Measurements from ENCODE around the gene ENKUR. TPM values are rescaled to one million over a fixed set of nuclear protein-coding genes. Genes with fewer than 3 reads are reported as not detected.
"Not testable (repeated sequence)": the region's sequence is repeated elsewhere in the genome, so short reads cannot be mapped to it uniquely, and the experiment has no call there.

ENKUR gene
- total and polyA plus RNA-seq, 4 donors, result 0.08 to 0.15 (median 0.13) TPM

DNA sequence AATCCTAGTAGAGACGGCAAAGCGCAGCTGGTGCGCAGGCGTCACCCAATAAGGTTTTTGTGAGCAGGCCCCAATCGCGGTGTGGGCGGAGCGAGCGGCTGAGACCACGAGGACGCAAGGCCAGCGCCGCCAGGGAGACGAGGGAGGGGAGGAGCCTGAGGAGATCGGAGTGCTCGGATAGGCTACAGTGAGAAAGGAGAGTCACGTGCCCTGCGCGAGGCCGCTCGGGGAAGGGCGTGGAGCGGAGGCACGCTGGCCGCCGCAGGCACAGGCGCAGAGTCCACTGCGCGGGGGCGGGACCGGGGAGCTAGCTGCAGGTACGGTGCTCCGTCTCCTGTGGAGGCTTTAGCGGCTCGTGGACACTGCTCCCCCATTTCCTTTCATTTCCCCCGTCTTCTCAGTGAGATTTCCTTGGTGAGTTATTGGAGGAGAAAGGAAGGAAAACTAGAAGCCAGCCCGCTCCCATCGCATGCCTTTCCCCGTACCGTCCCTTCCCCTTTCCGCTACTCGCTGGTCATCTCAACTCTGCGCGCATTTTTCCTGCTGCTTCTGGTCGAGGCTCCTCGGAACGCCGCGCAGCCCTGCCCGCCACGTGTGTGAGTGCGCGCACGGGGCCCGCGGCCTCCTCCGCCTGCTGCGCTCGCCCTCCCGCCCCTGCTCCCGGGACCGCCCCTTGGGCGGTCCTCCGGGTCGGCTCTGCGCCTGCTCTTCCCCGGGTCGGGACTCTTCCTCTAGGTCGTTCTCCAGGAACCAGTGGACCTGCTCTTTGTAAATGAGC is 607 bp upstream of the ENKUR start, which contains the start of gene THNSL1:
Gene THNSL1, plus strand, starts transcription at position 237 of the 778 bp plus-strand sequence. CDS start 6,612 bp downstream, outside the sequence.
- Histone ChIP-seq H3K4me3 (ENCODE audit: low read depth in 1 of 3, low read length in 3 of 3) (peak within 1 kb of the TSS; percentile 39 to 89 (median 71)), H3K9ac (ENCODE audit: low read depth in 1 of 2, low read length in 2 of 2) (peak within 1 kb of the TSS; percentile 91 to 99), H3K27ac (ENCODE audit: low read depth in 1 of 2, low read length in 2 of 2) (peak within 1 kb of the TSS; percentile 97 to 99), H3K27me3 (ENCODE audit: control insufficient read depth in 4 of 4, insufficient read depth in 4 of 4, low read length in 3 of 4) (no peaks in the 10 kb centered on the region), H3K9me3 (ENCODE audit: control insufficient read depth in 4 of 4, low read length in 3 of 4) (no peaks in the 10 kb centered on the region), H3K36me3 (ENCODE audit: control insufficient read depth in 4 of 4, insufficient read depth in 3 of 4, low read depth in 1 of 4, low read length in 3 of 4) (no peaks in the 10 kb centered on the region), H3K4me1 (ENCODE audit: control insufficient read depth in 4 of 4, insufficient read depth in 4 of 4, low read length in 3 of 4) (peaks cover 3 to 14% (median 13%) of the 10 kb centered on the region in 4 donors)
- peak; percentile 93 for DNase-seq (ENCODE audit: low spot score)
- TF ChIP-seq, protein P1, sequence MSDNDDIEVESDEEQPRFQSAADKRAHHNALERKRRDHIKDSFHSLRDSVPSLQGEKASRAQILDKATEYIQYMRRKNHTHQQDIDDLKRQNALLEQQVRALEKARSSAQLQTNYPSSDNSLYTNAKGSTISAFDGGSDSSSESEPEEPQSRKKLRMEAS (IDR thresholded peaks at IDR 0.05), result peak; percentile 85
- TF ChIP-seq SP1 (IDR thresholded peaks at IDR 0.05) (peak; percentile 84), HNF4G (IDR thresholded peaks at IDR 0.05) (no peak), JUND (IDR thresholded peaks at IDR 0.05) (peak; percentile 3 to 9), RXRA (IDR thresholded peaks at IDR 0.05) (no peak), TAF1 (conservative IDR thresholded peaks at IDR 0.05) (peak; percentile 58), GABPA (IDR thresholded peaks at IDR 0.05 in 1 of 2, conservative IDR thresholded peaks at IDR 0.05 in 1 of 2) (no peak), RAD21 (IDR thresholded peaks at IDR 0.05) (peak; percentile 19 to 37), NR2F2 (IDR thresholded peaks at IDR 0.05) (no peak), HNF4A (conservative IDR thresholded peaks at IDR 0.05) (peak; percentile 55 to 65), EGR1 (IDR thresholded peaks at IDR 0.05; ENCODE audit: low read depth in 2 of 2) (peak; percentile 94 to 96)
- TF ChIP-seq, protein P2, sequence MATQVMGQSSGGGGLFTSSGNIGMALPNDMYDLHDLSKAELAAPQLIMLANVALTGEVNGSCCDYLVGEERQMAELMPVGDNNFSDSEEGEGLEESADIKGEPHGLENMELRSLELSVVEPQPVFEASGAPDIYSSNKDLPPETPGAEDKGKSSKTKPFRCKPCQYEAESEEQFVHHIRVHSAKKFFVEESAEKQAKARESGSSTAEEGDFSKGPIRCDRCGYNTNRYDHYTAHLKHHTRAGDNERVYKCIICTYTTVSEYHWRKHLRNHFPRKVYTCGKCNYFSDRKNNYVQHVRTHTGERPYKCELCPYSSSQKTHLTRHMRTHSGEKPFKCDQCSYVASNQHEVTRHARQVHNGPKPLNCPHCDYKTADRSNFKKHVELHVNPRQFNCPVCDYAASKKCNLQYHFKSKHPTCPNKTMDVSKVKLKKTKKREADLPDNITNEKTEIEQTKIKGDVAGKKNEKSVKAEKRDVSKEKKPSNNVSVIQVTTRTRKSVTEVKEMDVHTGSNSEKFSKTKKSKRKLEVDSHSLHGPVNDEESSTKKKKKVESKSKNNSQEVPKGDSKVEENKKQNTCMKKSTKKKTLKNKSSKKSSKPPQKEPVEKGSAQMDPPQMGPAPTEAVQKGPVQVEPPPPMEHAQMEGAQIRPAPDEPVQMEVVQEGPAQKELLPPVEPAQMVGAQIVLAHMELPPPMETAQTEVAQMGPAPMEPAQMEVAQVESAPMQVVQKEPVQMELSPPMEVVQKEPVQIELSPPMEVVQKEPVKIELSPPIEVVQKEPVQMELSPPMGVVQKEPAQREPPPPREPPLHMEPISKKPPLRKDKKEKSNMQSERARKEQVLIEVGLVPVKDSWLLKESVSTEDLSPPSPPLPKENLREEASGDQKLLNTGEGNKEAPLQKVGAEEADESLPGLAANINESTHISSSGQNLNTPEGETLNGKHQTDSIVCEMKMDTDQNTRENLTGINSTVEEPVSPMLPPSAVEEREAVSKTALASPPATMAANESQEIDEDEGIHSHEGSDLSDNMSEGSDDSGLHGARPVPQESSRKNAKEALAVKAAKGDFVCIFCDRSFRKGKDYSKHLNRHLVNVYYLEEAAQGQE (IDR thresholded peaks at IDR 0.05), result peak; percentile 72
- under 1% methylated on average over 69 of the region's 69 CpGs for WGBS

DNA sequence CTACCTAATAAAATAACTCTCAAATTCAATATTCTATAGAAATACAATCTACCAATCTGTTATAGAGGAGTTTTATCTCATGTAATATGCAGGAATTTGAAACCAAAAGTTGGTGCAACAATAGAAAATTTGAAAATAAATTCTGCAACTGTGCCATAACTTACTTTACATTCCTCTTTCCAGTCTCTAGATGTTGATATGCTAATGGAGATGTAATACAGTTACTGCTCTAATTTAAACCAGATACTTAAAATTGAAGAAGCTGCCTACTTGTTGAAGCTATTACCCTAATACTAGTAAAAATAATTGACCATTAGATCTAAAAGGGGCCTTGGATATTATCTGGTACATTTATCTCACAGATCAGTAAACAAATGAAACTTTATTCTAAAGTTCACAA is 1.4 kb downstream of the ENKUR start:
- no peak overlapping the region for H3K27ac ChIP-seq (ENCODE audit: low read depth in 1 of 2, low read length in 2 of 2)
- no peak overlapping the region for H3K4me3 ChIP-seq (ENCODE audit: low read depth in 1 of 3, low read length in 3 of 3)
- TF ChIP-seq SP1 (IDR thresholded peaks at IDR 0.05) (no peak), GABPA (IDR thresholded peaks at IDR 0.05 in 1 of 2, conservative IDR thresholded peaks at IDR 0.05 in 1 of 2) (no peak), EGR1 (IDR thresholded peaks at IDR 0.05; ENCODE audit: low read depth in 2 of 2) (no peak), HNF4G (IDR thresholded peaks at IDR 0.05) (no peak), JUND (IDR thresholded peaks at IDR 0.05) (no peak), FOXA1 (IDR thresholded peaks at IDR 0.05) (no peak), HNF4A (conservative IDR thresholded peaks at IDR 0.05) (no peak), NR2F2 (IDR thresholded peaks at IDR 0.05) (no peak), FOXA2 (IDR thresholded peaks at IDR 0.05) (no peak)
- TF ChIP-seq, protein P3, sequence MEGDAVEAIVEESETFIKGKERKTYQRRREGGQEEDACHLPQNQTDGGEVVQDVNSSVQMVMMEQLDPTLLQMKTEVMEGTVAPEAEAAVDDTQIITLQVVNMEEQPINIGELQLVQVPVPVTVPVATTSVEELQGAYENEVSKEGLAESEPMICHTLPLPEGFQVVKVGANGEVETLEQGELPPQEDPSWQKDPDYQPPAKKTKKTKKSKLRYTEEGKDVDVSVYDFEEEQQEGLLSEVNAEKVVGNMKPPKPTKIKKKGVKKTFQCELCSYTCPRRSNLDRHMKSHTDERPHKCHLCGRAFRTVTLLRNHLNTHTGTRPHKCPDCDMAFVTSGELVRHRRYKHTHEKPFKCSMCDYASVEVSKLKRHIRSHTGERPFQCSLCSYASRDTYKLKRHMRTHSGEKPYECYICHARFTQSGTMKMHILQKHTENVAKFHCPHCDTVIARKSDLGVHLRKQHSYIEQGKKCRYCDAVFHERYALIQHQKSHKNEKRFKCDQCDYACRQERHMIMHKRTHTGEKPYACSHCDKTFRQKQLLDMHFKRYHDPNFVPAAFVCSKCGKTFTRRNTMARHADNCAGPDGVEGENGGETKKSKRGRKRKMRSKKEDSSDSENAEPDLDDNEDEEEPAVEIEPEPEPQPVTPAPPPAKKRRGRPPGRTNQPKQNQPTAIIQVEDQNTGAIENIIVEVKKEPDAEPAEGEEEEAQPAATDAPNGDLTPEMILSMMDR (IDR thresholded peaks at IDR 0.05; ENCODE audit: low read depth, low read length, missing input control), result no peak
- no peak overlapping the region for H3K9ac ChIP-seq (ENCODE audit: low read depth in 1 of 2, low read length in 2 of 2)
- H3K36me3 ChIP-seq (ENCODE audit: control insufficient read depth in 4 of 4, insufficient read depth in 3 of 4, low read depth in 1 of 4, low read length in 3 of 4), result no peaks in the 10 kb centered on the region
- H3K4me1 ChIP-seq (ENCODE audit: control insufficient read depth in 4 of 4, insufficient read depth in 4 of 4, low read length in 3 of 4), result peaks cover 3 to 14% (median 13%) of the 10 kb centered on the region in 4 donors
- H3K9me3 ChIP-seq (ENCODE audit: control insufficient read depth in 4 of 4, low read length in 3 of 4), result no peaks in the 10 kb centered on the region
- DNase-seq (ENCODE audit: low spot score), result no peak
- H3K27me3 ChIP-seq (ENCODE audit: control insufficient read depth in 4 of 4, insufficient read depth in 4 of 4, low read length in 3 of 4), result no peaks in the 10 kb centered on the region

DNA sequence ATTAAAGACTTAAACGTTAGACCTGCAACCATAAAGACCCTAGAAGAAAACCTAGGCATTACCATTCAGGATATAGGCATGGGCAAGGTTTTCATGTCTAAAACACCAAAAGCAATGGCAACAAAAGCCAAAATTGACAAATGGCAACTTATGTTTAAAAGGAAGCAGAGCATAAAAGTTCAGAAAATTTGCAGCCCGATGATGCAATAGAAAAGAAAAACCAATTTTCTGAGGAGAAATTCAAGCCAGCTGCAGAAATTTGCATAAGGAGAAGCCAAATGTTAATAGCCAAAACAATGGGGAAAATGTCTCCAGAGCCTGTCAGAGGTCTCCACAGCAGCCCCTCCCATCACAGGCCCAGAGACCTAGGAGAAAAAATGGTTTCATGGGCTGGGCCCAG is 4.4 kb downstream of the ENKUR start:
- H3K36me3 ChIP-seq (ENCODE audit: control insufficient read depth in 4 of 4, insufficient read depth in 3 of 4, low read depth in 1 of 4, low read length in 3 of 4); H3K9me3 ChIP-seq (ENCODE audit: control insufficient read depth in 4 of 4, low read length in 3 of 4); H3K27me3 ChIP-seq (ENCODE audit: control insufficient read depth in 4 of 4, insufficient read depth in 4 of 4, low read length in 3 of 4); H3K27ac ChIP-seq (ENCODE audit: low read depth in 1 of 2, low read length in 2 of 2); H3K9ac ChIP-seq (ENCODE audit: low read depth in 1 of 2, low read length in 2 of 2); H3K4me3 ChIP-seq (ENCODE audit: low read depth in 1 of 3, low read length in 3 of 3); DNase-seq (ENCODE audit: low spot score); H3K4me1 ChIP-seq (ENCODE audit: control insufficient read depth in 4 of 4, insufficient read depth in 4 of 4, low read length in 3 of 4): not testable (repeated sequence)
- 93% methylated on average over 2 of the region's 2 CpGs for WGBS

Data from liver (tissue), 9 donors.